Neural progenitor cell (in vitro differentiated cells): ENCODE data around the gene KLHDC8A.

Experiments
- EZH2phosphoT487 ChIP-seq: fragments of 200-600 bp; sonication (generic); IDR thresholded peaks from 2 replicates; pipeline ENCODE4 v1.6.1; 2017; ENCODE audit warnings: antibody characterized with exemption
- TF ChIP-seq, protein P1 (sequence below): fragments of 200-600 bp; sonication (generic); IDR thresholded peaks from 2 replicates; pipeline ENCODE4 v1.5.1; 2017; ENCODE audit warnings: antibody characterized with exemption, mild to moderate bottlenecking

DNA sequence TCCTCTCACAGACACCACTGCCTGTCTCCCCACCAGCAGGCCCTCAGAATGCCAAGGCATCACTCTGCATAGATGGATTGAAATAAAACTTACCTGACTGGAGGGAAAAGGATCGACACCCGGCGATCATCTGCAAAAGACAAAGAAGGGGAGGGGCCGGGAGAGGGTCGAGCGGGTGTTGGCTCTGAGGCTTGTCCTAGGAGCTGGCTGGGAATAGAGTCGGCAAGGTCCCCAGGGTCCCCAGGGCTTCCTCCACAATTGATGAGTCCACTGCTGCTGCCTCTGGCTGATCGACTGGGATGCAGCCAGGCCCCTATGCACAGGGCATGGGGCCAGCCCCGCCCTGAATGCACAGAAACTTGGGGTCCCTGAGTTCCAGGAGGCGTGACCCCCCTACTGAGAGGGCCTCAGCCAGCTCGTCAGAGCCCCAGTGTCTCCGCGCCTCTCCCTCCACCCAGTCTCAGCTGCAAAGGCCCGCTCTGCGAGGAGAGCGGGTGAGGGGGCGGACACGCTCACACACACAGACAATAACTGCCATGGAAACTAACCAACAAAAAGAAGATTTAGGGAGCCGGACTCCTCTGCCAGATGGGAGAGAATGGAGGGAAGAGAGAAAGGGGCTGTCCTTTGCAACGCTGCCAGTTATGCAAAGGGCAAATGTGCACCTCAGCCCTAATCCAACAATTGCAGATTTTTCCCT, at the start of gene KLHDC8A:
- TF ChIP-seq, protein P1, sequence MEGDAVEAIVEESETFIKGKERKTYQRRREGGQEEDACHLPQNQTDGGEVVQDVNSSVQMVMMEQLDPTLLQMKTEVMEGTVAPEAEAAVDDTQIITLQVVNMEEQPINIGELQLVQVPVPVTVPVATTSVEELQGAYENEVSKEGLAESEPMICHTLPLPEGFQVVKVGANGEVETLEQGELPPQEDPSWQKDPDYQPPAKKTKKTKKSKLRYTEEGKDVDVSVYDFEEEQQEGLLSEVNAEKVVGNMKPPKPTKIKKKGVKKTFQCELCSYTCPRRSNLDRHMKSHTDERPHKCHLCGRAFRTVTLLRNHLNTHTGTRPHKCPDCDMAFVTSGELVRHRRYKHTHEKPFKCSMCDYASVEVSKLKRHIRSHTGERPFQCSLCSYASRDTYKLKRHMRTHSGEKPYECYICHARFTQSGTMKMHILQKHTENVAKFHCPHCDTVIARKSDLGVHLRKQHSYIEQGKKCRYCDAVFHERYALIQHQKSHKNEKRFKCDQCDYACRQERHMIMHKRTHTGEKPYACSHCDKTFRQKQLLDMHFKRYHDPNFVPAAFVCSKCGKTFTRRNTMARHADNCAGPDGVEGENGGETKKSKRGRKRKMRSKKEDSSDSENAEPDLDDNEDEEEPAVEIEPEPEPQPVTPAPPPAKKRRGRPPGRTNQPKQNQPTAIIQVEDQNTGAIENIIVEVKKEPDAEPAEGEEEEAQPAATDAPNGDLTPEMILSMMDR, result no peak
- TF ChIP-seq EZH2phosphoT487, result no peak
